Measurements from ENCODE around the gene TMEM86A. TPM values are rescaled to one million over a fixed set of nuclear protein-coding genes. Genes with fewer than 3 reads are reported as not detected.

Gene TMEM86A
- total RNA-seq, 1 donor from 2014 or later = not detected

- TF ChIP-seq EZH2 (IDR thresholded peaks at IDR 0.05) = no peak
- TF ChIP-seq EZH2phosphoT487 (IDR thresholded peaks at IDR 0.05) = no peak
- TF ChIP-seq CTCF (IDR thresholded peaks at IDR 0.05) = no peak
- no peaks in the 10 kb centered on the region for H3K79me2 ChIP-seq (ENCODE audit: low read depth)
- H3K27me3 ChIP-seq = peaks cover 12% of the 10 kb centered on the region
- Mint-ChIP-seq H3K27me3 (ENCODE audit: insufficient read depth, low read depth) (peaks cover 17% of the 10 kb centered on the region), H3K4me3 (no peak overlapping the region), H3K36me3 (no peaks in the 10 kb centered on the region), H3K9me3 (no peaks in the 10 kb centered on the region), H3K4me1 (peaks cover 19% of the 10 kb centered on the region), H3K27ac (no peak overlapping the region)
- peaks cover 6% of the 10 kb centered on the region for H3F3A ChIP-seq (ENCODE audit: low read depth)
- no peaks in the 10 kb centered on the region for H4K20me1 ChIP-seq (ENCODE audit: low read depth)
- no peak for DNase-seq (ENCODE audit: low spot score)
- H2AFZ ChIP-seq (replicated peaks) = no peak overlapping the region
- peaks cover 15% of the 10 kb centered on the region for H3K4me1 ChIP-seq
- no peaks in the 10 kb centered on the region for H3K36me3 ChIP-seq
- no peak overlapping the region for H3K4me3 ChIP-seq
- no peaks in the 10 kb centered on the region for H3K9me3 ChIP-seq (ENCODE audit: low read depth)
- no peak overlapping the region for H3K27ac ChIP-seq
- no peak overlapping the region for H3K9ac ChIP-seq
- H3K4me2 ChIP-seq = no peak overlapping the region
Observed at GRCh38 chr11:18723991-18724390, 25.4 kb downstream of the TMEM86A start.

GRCh38 chr11:18726040-18726439 is 27.5 kb downstream of the TMEM86A start, which contains the start of gene IGSF22:
Gene IGSF22 (minus strand): TSS chr11:18726188. CDS start chr11:18724236, 1,952 bp downstream.
- Mint-ChIP-seq H3K27ac (no peak within 1 kb of the TSS), H3K36me3 (no peaks in the 10 kb centered on the region), H3K27me3 (ENCODE audit: insufficient read depth, low read depth) (peaks cover 7% of the 10 kb centered on the region), H3K4me1 (peaks cover 15% of the 10 kb centered on the region), H3K9me3 (no peaks in the 10 kb centered on the region), H3K4me3 (no peak within 1 kb of the TSS)
- no peaks in the 10 kb centered on the region for H3K27me3 ChIP-seq
- peak within 1 kb of the TSS; percentile 66 for H3K4me2 ChIP-seq
- no peak within 1 kb of the TSS for H2AFZ ChIP-seq (replicated peaks)
- DNase-seq (ENCODE audit: low spot score) = peak; percentile 67
- H3K79me2 ChIP-seq (ENCODE audit: low read depth) = no peaks in the 10 kb centered on the region
- TF ChIP-seq EZH2phosphoT487 (IDR thresholded peaks at IDR 0.05) (no peak), CTCF (IDR thresholded peaks at IDR 0.05) (no peak), EZH2 (IDR thresholded peaks at IDR 0.05) (no peak)
- no peaks in the 10 kb centered on the region for H3K9me3 ChIP-seq (ENCODE audit: low read depth)
- no peaks in the 10 kb centered on the region for H4K20me1 ChIP-seq (ENCODE audit: low read depth)
- H3F3A ChIP-seq (ENCODE audit: low read depth) = peaks cover 6% of the 10 kb centered on the region
- no peak within 1 kb of the TSS for H3K9ac ChIP-seq
- peaks cover 15% of the 10 kb centered on the region for H3K4me1 ChIP-seq
- no peak within 1 kb of the TSS for H3K4me3 ChIP-seq
- H3K27ac ChIP-seq = no peak within 1 kb of the TSS
- no peaks in the 10 kb centered on the region for H3K36me3 ChIP-seq

GRCh38 chr11:18727479-18728236 is 29.1 kb downstream of the TMEM86A start:
- Histone ChIP-seq H3K9ac (no peak overlapping the region), H3K27me3 (no peaks in the 10 kb centered on the region), H3K79me2 (ENCODE audit: low read depth) (no peaks in the 10 kb centered on the region), H3F3A (ENCODE audit: low read depth) (no peaks in the 10 kb centered on the region), H2AFZ (replicated peaks) (no peak overlapping the region), H4K20me1 (ENCODE audit: low read depth) (no peaks in the 10 kb centered on the region), H3K27ac (no peak overlapping the region), H3K9me3 (ENCODE audit: low read depth) (no peaks in the 10 kb centered on the region), H3K4me1 (peaks cover 15% of the 10 kb centered on the region), H3K36me3 (no peaks in the 10 kb centered on the region), H3K4me3 (no peak overlapping the region), H3K4me2 (no peak overlapping the region)
- peaks cover 13% of the 10 kb centered on the region for H3K4me1 Mint-ChIP-seq
- peaks cover 4% of the 10 kb centered on the region for H3K27me3 Mint-ChIP-seq (ENCODE audit: insufficient read depth, low read depth)
- H3K27ac Mint-ChIP-seq = peak overlapping the region; percentile 38
- no peaks in the 10 kb centered on the region for H3K9me3 Mint-ChIP-seq
- DNase-seq (ENCODE audit: low spot score) = peak; percentile 71
- H3K36me3 Mint-ChIP-seq = no peaks in the 10 kb centered on the region
- TF ChIP-seq EZH2 (IDR thresholded peaks at IDR 0.05) = no peak
- TF ChIP-seq EZH2phosphoT487 (IDR thresholded peaks at IDR 0.05) = no peak
- peak; percentile 77 for TF ChIP-seq CTCF (IDR thresholded peaks at IDR 0.05)
- no peak overlapping the region for H3K4me3 Mint-ChIP-seq
